H9 (cell line): ENCODE data around the gene CDK8. TPM values are rescaled to one million over a fixed set of nuclear protein-coding genes. Genes with fewer than 3 reads are reported as not detected.

Experiments used
- DNase-seq: peaks from one replicate; pipeline ENCODE4 v3.0.0-alpha.2; 2017
- H2AFZ ChIP-seq: one replicate; pipeline ENCODE4 v1.6.1; 2013; ENCODE audit warnings: mild to moderate bottlenecking, low read length, control low read depth, moderate library complexity
- H2AK5ac ChIP-seq: 2 replicates; pipeline ENCODE4 v1.6.1; 2013; ENCODE audit warnings: low read length, control low read depth, mixed read lengths; ENCODE audit not compliant: insufficient read length
- H2BK120ac ChIP-seq: one replicate; pipeline ENCODE4 v1.6.1; 2013; ENCODE audit warnings: low read depth, mild to moderate bottlenecking, low read length, control low read depth, inconsistent platforms; ENCODE audit not compliant: poor library complexity, severe bottlenecking
- H2BK12ac ChIP-seq: 2 replicates; pipeline ENCODE4 v1.6.1; 2013; ENCODE audit warnings: low read length, control low read depth, mixed read lengths, low read depth; ENCODE audit not compliant: insufficient read length
- H2BK15ac ChIP-seq: 2 replicates; pipeline ENCODE4 v1.6.1; 2013; ENCODE audit warnings: low read depth, low read length, control low read depth
- H2BK20ac ChIP-seq: one replicate; pipeline ENCODE4 v1.6.1; 2013; ENCODE audit warnings: low read depth, mild to moderate bottlenecking, low read length, control low read depth, inconsistent platforms; ENCODE audit not compliant: poor library complexity, severe bottlenecking
- H2BK5ac ChIP-seq: 2 replicates; pipeline ENCODE4 v1.6.1; 2013; ENCODE audit warnings: low read length, control low read depth, mixed read lengths; ENCODE audit not compliant: insufficient read length
- H3K14ac ChIP-seq: 2 replicates; pipeline ENCODE4 v1.6.1; 2013; ENCODE audit warnings: low read length, control low read depth; ENCODE audit not compliant: insufficient read depth
- H3K18ac ChIP-seq: 2 replicates; pipeline ENCODE4 v1.6.1; 2013; ENCODE audit warnings: low read depth, mild to moderate bottlenecking, mixed read lengths, low read length, control low read depth; ENCODE audit not compliant: insufficient read length
- H3K23ac ChIP-seq: 2 replicates; pipeline ENCODE4 v1.6.1; 2013; ENCODE audit warnings: low read length, control low read depth, mixed read lengths, low read depth; ENCODE audit not compliant: insufficient read length
- H3K23me2 ChIP-seq: 2 replicates; pipeline ENCODE4 v1.6.1; 2013; ENCODE audit warnings: low read depth, mild to moderate bottlenecking, mixed read lengths, low read length, control low read depth; ENCODE audit not compliant: insufficient read length, poor library complexity, severe bottlenecking
- H3K27ac ChIP-seq: 2 replicates; pipeline ENCODE4 v1.5.1; 2013; ENCODE audit warnings: low read length, control low read depth, mixed read lengths, low read depth; ENCODE audit not compliant: insufficient read length
- H3K27me3 ChIP-seq: 2 replicates; pipeline ENCODE4 v1.6.1; 2013; ENCODE audit warnings: low read length, control low read depth, inconsistent platforms; ENCODE audit not compliant: insufficient read depth
- H3K4ac ChIP-seq: 2 replicates; pipeline ENCODE4 v1.6.1; 2013; ENCODE audit warnings: low read depth, mild to moderate bottlenecking, control low read depth, inconsistent platforms, low read length, moderate library complexity
- H3K4me1 ChIP-seq: 2 replicates; pipeline ENCODE4 v1.6.1; 2013; ENCODE audit warnings: low read length, control low read depth, inconsistent platforms; ENCODE audit not compliant: insufficient read depth
- H3K4me2 ChIP-seq: 2 replicates; pipeline ENCODE4 v1.6.1; 2013; ENCODE audit warnings: low read length, control low read depth, mixed read lengths; ENCODE audit not compliant: insufficient read length, insufficient read depth
- H3K56ac ChIP-seq: 2 replicates; pipeline ENCODE4 v1.6.1; 2013; ENCODE audit warnings: low read depth, mild to moderate bottlenecking, mixed read lengths, low read length, control low read depth; ENCODE audit not compliant: insufficient read length
- H3K79me1 ChIP-seq: 2 replicates; pipeline ENCODE4 v1.6.1; 2013; ENCODE audit warnings: low read depth, mild to moderate bottlenecking, moderate library complexity, low read length, control low read depth, inconsistent platforms; ENCODE audit not compliant: insufficient read depth, poor library complexity, severe bottlenecking
- H3K79me2 ChIP-seq: 2 replicates; pipeline ENCODE4 v1.6.1; 2013; ENCODE audit warnings: low read length, control low read depth, inconsistent platforms; ENCODE audit not compliant: insufficient read depth
- H3K9ac ChIP-seq: 2 replicates; pipeline ENCODE4 v1.6.1; 2013; ENCODE audit warnings: low read length, control low read depth, mixed read lengths; ENCODE audit not compliant: insufficient read length; ENCODE audit errors: extremely low read depth
- H3K9me3 ChIP-seq: one replicate; pipeline ENCODE4 v1.6.1; 2013; ENCODE audit warnings: low read depth, low read length, inconsistent platforms; ENCODE audit not compliant: control insufficient read depth
- H3T11ph ChIP-seq: one replicate; pipeline ENCODE4 v1.6.1; 2013; ENCODE audit warnings: mild to moderate bottlenecking, low read length, control low read depth, inconsistent platforms
- H4K20me1 ChIP-seq: one replicate; pipeline ENCODE4 v1.6.1; 2013; ENCODE audit not compliant: control insufficient read depth, insufficient read length, insufficient read depth
- H4K5ac ChIP-seq: 2 replicates; pipeline ENCODE4 v1.6.1; 2013; ENCODE audit warnings: low read depth, mild to moderate bottlenecking, mixed read lengths, low read length, control low read depth; ENCODE audit not compliant: insufficient read length
- H4K8ac ChIP-seq: replicated peaks from 2 replicates; pipeline ENCODE4 v1.6.1; 2013; ENCODE audit warnings: low read length, control low read depth, mixed read lengths, low read depth; ENCODE audit not compliant: insufficient read length
- H4K91ac ChIP-seq: 2 replicates; pipeline ENCODE4 v1.6.1; 2013; ENCODE audit warnings: low read depth, mild to moderate bottlenecking, moderate library complexity, mixed read lengths, low read length, control low read depth; ENCODE audit not compliant: insufficient read length
- H3K27ac Mint-ChIP-seq, 3 experiments: 2 replicates in 2 of 3; 3 replicates in 1 of 3; pipeline ENCODE4 v1.8.0; 2020 to 2021; ENCODE audit warnings: mixed read lengths in 3 of 3, mild to moderate bottlenecking in 1 of 3, moderate library complexity in 1 of 3
- H3K27me3 Mint-ChIP-seq: 2 replicates; pipeline ENCODE4 v1.8.0; 2021; ENCODE audit warnings: low read depth, mild to moderate bottlenecking, moderate library complexity, mixed read lengths
- H3K36me3 Mint-ChIP-seq, 3 experiments: 2 replicates in 2 of 3; 3 replicates in 1 of 3; pipeline ENCODE4 v1.8.0; 2020 to 2021; ENCODE audit warnings: low read depth in 3 of 3, mixed read lengths in 3 of 3; ENCODE audit not compliant: insufficient read depth in 1 of 3
- H3K4me1 Mint-ChIP-seq, 2 experiments: 2 replicates each; pipeline ENCODE4 v1.8.0; 2020; ENCODE audit warnings: mixed read lengths in 2 of 2
- H3K4me3 Mint-ChIP-seq, 2 experiments: 2 replicates in 1 of 2; 3 replicates in 1 of 2; pipeline ENCODE4 v1.8.0; 2020 to 2021; ENCODE audit warnings: mild to moderate bottlenecking in 2 of 2, mixed read lengths in 2 of 2, moderate library complexity in 1 of 2
- H3K9me3 Mint-ChIP-seq, 2 experiments: 2 replicates in 1 of 2; 3 replicates in 1 of 2; pipeline ENCODE4 v1.8.0; 2020; ENCODE audit warnings: mild to moderate bottlenecking in 2 of 2, mixed read lengths in 2 of 2, moderate library complexity in 1 of 2
- CTCF ChIP-seq: fragments of 200-600 bp; sonication (generic); conservative IDR thresholded peaks from 3 replicates; pipeline ENCODE4 v1.8.0; 2021; ENCODE audit warnings: antibody characterized with exemption, mild to moderate bottlenecking
- WGBS: extraction: QIAGEN DNeasy Blood & Tissue Kit; methylation state at CpG from one replicate; pipeline ENCODE4 v1.1.7; 2013; ENCODE audit warnings: missing lambda C conversion rate, low lambda C conversion rate, mixed read lengths; ENCODE audit not compliant: insufficient read length; ENCODE audit errors: extremely low coverage; 5-methylcytosine and 5-hydroxymethylcytosine counted together
- total RNA-seq: library from RNA; stranded (reverse); gene quantifications from 2 replicates; pipeline ENCODE4 v1.2.1, GENCODE V29; 2021

The CDK8 gene
- total RNA-seq, 1 experiment from 2014 or later = 18.1 TPM

- Histone ChIP-seq H3K27me3 (no peaks in the 10 kb centered on the region), H3K23me2 (no peaks in the 10 kb centered on the region), H2AK5ac (no peak overlapping the region), H2BK120ac (no peak overlapping the region), H3K4me2 (no peak overlapping the region), H3T11ph (no peak overlapping the region), H3K4ac (no peak overlapping the region), H3K14ac (no peak overlapping the region), H4K5ac (no peak overlapping the region), H2BK5ac (no peak overlapping the region), H3K79me1 (peaks cover 9% of the 10 kb centered on the region), H3K56ac (no peak overlapping the region), H3K4me1 (no peaks in the 10 kb centered on the region; the same call in 1 of the 2 replicates), H2BK15ac (no peak overlapping the region), H2AFZ (no peak overlapping the region), H4K91ac (no peak overlapping the region), H4K20me1 (no peaks in the 10 kb centered on the region), H3K9me3 (no peaks in the 10 kb centered on the region), H3K23ac (no peak overlapping the region), H4K8ac (no peak overlapping the region), H3K9ac (no peak overlapping the region), H2BK20ac (no peak overlapping the region), H2BK12ac (no peak overlapping the region), H3K27ac (no peak overlapping the region), H3K79me2 (peaks cover 11% of the 10 kb centered on the region), H3K18ac (no peak overlapping the region)
- Mint-ChIP-seq H3K27ac (no peak overlapping the region; a peak in 1 of 7 replicates), H3K36me3 (peaks cover 0 to 2% (median 0%) of the 10 kb centered on the region in 3 experiments; a peak in 3 of 7 replicates), H3K27me3 (no peaks in the 10 kb centered on the region), H3K4me1 (peaks cover 13 to 16% of the 10 kb centered on the region in 2 experiments; a peak in 3 of 4 replicates), H3K4me3 (no peak overlapping the region), H3K9me3 (no peaks in the 10 kb centered on the region)
- no peak for TF ChIP-seq CTCF
- no CpG with 5 or more reads among the region's 6 CpGs for WGBS
- DNase-seq = no peak
These were observed 41.9 kb downstream of the CDK8 start for GRCh38 chr13:26295812-26296211.
